Activated CD4-positive, alpha-beta T cell treated with anti-CD3 and anti-CD28 coated beads, Interleukin-2, amount 50 U/mL, for 24 hours (primary cell): Measurements from ENCODE around the gene MSMP.

Experiments
- DNase-seq, 2 donors: peaks; one replicate each; pipeline ENCODE4 v3.0.0-alpha.2; 2020; ENCODE audit warnings: low read depth in 1 of 2, low spot score in 1 of 2

The MSMP gene

GRCh38 chr9:35771534-35771933 is 17.5 kb upstream of the MSMP start:
- DNase-seq: no peak

GRCh38 chr9:35771075-35771433 is 17.0 kb upstream of the MSMP start:
- DNase-seq: no peak

DNA sequence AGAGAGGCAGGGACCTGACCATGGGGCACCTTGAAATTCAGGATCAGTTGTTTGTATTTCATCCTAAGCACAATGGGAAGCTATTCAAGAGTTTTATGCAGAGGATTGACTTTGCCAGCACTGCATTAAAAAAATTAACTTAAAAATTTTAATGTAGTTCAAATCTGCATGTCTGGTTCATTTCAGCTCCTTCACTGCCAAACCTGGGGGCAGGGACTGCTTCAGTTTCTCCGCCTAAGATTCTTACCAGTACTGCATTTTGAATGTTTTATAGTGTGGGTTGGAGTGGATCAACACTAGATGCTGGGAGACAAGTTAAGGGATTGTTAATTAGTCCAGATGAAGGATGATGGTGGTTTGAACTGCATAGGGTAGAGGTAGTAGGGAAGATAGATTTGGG is 15.7 kb upstream of the MSMP start:
- DNase-seq: no peak

DNA sequence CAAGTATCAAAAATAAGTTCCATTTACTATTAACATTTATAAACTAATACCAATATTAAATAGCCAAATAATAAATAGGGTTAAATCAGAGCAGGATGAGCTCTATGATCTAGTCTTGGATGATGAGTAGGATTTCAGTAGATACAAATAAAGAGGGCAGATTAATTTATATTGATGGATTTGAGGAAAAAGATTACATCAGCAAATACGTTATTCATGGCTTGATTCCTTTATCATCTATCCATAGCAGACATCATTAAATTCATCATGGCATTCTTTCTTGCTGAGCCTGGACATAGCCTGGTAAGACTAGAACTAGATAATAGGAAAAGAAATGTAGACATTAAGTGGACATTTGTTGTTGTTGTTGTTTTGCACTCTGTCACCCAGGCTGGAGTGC is 13.4 kb upstream of the MSMP start:
- DNase-seq: no peak

DNA sequence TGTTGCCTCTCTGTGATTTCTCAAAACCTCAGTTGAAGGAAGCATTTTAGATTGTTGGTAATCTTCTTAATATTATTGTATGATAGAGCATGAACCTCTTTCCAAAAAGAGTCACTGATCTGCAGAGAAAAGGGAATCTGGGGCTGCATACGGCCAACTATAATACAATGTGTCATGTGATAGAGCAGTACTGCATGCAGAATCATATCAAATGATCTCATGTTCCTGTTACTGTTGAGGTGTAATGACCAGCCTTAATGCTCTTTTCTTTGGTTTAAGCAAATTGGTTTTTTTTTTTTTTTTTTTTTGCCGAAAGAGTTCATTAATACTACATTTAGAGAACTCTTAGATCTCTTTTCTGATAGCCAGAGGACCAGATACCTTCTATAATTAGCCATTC is 12.9 kb upstream of the MSMP start:
- DNase-seq: no peak

DNA sequence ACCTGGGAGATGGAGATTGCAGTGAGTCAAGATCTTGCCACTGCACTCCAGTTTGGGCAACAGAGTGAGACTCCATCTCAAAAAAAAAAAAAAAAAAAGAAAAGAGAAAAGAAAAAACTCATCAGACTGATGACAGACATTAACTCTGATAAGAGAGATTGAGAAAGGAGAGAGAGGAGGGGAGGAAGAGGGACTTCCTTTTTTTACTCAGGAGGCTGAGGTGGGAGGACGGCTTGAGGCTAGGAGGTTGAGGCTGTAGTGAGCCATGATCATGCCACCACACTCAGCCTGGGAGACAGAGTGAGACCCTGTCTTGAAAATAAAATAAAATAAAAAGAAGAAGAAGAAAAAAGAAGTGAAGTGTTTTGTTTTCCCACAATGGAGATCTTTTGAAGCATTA is 9.7 kb upstream of the MSMP start:
- no peak for DNase-seq

GRCh38 chr9:35763181-35763580 is 9.1 kb upstream of the MSMP start:
- no peak for DNase-seq

- no peak for DNase-seq
Measured at GRCh38 chr9:35760651-35761050, 6.6 kb upstream of the MSMP start.

- no peak for DNase-seq
Measured at GRCh38 chr9:35759795-35760194, 5.7 kb upstream of the MSMP start.

GRCh38 chr9:35758475-35759050 is 4.5 kb upstream of the MSMP start:
- DNase-seq: no peak

DNA sequence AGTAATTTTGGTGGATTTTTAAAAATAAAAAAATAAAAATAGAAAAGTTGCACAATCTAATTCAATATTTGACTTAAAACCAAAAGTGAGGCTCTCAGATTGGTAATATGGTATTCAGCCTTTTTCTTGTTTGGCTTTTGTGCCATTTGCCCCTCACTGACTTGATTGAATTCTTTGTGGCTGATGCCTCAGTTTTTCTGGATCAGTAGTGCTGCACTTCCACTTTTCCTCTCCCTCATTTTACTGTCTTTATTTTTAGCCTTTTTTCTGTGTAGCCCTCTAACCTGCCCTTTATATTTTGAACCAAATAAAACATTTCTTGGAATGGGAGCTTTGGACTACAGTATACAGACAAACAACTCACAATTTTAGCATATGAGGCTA is 3.8 kb upstream of the MSMP start:
- no peak for DNase-seq

DNA sequence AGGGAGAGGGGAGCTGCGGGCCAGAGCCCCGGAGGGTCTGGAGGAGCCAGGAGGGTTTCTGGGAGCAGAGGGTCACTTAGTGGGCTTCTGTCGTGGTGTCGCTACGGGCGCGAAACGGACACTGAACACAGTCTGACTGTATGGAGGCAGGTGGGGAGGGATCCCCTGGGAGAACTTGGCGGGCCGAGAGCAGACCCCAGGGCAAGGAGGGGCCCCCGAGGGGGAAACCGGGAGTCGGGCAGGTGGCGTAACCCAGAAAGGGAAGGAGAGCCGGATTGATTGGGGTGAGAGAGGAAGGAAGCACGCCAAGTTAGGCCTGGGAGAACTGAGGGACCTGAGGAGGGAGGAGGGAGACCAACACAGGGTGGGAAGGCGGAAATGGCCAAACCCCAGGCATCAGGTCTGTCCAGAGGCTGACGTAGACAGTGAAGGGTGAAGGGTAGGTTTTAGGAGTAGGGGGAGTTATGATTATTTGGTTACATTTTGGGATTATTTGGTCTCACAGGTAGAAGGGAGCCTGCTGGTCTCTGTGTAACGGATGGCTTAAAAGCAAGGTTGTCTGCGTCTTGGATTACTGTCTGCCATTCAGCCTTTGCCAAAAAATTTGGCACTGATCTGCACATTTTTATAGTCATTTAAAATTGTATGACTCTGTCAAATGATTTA is 3.3 kb upstream of the MSMP start:
- peak in 1 of 2 donors; percentile 21 for DNase-seq

- DNase-seq: peak; percentile 60 to 78
Measured at GRCh38 chr9:35756275-35757225, 2.5 kb upstream of the MSMP start.

GRCh38 chr9:35755071-35755470 is 995 bp upstream of the MSMP start:
- DNase-seq: no peak

GRCh38 chr9:35753466-35753865 is 610 bp downstream of the MSMP start:
- DNase-seq: no peak

DNA sequence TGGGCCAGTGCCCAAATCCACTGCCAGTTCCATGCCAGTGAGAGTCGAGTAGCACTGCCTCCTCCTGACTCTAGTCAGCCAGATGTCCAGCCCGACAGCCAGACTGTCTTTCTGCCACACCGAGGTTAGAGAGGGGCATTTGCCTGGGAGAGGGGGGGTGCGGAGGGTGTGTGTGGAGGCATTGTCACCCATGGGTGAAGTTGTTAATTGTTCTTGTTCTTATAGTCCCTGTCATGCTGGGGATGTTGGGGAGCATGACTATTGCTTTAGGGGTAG is 3.9 kb downstream of the MSMP start:
- no peak for DNase-seq

DNA sequence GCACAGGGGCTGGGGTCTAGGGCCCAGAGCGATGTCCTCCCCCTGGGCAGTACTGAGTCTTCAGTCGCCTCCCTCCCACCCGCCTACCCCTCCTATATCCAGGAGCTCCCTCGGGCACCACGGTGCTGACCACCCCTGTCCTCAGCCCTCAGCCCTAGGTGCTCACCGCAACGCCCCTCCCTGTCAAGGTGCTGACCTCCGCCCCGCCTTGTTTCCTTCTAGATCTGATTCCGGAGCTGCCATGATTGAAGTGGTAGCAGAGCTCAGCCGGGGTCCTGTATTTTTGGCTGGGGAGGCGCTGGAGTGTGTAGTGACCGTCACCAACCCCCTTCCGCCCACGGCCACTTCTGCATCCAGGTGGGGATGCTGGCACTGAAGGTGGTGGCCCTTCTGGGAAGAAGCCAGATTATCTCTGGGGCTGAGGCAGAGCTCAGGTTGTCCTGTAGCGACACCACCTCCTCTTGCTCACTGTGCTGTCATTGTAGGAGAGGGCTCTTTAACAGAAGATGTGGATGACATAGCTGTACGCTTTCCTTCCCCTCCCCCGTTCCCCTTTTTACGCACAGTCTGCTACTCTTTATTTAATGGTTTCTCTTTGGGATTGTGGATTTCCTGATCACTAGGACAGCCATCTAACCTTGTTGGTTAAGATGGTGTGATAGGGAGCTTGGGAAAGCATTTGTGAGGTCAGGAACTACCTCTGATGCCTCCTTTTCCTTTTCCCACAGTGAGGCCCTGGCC is 4.4 kb downstream of the MSMP start:
- DNase-seq: no peak

DNA sequence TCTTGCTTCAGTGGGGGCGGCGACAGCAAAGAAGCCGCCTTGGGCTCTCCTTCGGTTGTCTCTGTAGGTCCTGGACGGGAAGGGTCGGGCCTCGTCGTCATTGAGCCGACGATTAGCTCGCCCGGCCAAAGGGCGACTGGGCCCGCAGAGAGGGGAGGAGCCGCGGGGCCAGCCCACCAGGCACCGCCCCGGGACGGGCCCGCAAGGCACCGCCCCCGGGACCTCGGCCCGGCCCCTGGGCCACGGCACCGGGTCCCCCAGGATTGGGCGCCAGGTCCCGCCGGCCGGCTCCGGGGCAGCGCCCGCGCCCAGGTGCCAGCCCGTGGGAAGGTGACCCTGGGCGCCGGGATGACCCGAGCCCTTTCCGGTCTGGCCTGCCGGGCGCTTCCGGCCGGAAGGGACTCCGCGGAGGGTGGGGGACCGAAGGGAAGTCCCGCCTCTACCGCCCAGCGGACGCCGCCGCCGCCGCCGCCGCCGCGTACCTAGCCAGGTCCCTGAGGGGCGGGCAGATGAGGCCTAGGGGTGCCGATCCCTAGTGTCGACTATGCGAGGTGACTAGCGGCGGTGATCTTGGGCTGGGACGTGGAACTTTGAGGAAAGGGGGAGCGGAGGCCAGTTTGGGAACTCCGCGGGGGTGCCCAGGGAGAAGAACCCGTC is 5.1 kb downstream of the MSMP start, which contains the start of the genes GBA2 and RGP1:
GBA2 (minus strand) TSS at position 371 of the 657 bp plus-strand sequence. CDS start 524 bp downstream, outside the sequence.
RGP1 (plus strand) TSS at position 430 of the 657 bp plus-strand sequence. CDS start 469 bp downstream, outside the sequence.
- peak; percentile 49 for DNase-seq

- no peak for DNase-seq
Measured at GRCh38 chr9:35748242-35748857, 5.7 kb downstream of the MSMP start.

DNA sequence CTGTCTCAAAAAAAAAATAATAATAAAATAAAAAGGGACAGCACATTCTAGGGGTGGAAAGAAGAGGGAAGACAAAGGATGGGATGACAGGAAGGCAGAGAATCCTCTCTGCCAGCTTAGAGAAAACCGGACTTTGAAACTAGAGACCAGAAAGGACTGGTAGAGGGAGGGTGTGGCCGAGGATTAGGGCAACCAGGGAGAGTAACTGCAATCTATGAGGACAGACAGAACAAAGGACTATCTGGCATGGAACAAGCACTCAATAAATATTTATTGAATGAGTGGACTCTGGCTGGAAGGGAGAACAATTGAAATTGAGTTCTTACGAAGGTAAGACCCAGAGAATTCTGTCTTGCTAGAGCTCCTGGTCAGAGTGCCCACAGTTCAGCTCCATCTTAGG is 7.5 kb downstream of the MSMP start:
- DNase-seq: no peak

GRCh38 chr9:35745569-35745968 is 8.5 kb downstream of the MSMP start:
- DNase-seq: no peak
